ENCODE data around the gene TRMU.

Gene TRMU, protein sequence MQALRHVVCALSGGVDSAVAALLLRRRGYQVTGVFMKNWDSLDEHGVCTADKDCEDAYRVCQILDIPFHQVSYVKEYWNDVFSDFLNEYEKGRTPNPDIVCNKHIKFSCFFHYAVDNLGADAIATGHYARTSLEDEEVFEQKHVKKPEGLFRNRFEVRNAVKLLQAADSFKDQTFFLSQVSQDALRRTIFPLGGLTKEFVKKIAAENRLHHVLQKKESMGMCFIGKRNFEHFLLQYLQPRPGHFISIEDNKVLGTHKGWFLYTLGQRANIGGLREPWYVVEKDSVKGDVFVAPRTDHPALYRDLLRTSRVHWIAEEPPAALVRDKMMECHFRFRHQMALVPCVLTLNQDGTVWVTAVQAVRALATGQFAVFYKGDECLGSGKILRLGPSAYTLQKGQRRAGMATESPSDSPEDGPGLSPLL

DNA sequence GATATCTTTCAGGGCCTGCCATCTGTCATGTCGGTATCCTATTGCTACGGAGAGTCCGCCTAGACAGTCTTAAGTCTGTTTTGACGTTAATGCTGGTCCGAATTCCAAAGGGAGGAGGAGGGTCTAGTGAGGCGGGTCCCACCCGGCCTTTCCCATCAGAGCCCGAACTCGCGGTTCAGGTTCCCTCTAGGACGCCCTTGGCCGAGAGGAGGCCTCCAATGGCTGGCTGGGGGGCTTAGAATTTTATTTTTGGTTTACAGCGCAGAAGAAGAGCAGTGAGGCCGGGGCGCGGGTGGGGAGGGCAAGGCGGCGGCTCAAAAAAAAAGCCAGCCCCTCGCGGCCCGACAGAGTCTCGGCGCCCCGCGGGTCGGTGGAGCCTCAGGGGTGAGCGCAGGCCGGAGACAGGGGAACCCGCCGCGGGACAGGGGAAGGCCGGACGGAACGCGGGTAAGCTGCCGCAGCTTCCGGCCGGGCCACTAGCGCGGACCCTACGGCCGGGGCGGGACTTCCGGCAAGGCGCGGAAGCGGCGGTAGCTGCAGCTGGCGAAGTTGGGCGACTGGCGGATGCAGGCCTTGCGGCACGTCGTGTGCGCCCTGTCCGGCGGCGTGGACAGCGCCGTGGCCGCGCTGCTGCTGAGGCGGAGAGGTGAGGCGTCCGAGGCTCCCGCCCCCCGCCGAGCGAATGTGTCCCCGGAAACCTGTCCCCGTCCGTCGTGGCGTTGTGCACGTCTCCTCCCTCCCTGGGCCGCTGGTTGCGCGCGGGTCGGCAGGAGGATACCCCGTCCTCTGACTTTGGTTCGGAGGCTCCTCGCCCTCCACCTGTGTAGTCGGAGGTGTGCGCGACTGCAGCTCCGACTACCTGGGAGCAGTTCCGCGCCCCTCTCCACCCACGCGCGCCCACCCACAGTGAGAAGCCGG, at the start of gene TRMU:
TRMU (plus strand) TSS at position 514 of the 918 bp plus-strand sequence; CDS start at position 565, 51 bp downstream.
- peak; percentile 72 to 81 for DNase-seq

DNA sequence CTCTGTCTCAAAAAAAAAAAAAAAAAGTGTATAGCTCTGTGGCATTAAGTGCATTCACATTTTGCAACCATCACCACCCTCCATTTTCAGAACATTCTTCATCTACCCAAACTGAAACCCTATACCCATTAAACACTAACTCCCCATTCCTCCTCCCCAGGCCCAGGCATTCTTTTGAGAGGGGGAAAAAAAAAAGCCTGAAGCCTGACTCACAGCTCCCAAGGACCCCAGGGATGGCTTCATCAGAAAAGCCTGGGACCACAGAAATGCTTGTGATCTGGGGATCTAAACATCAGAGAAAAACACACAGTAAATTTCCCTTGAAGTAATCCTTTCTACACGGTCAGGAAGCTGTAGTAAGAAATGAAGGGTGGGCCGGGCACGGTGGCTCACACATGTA, 49.5 kb upstream of the TRMU start:
- no peak for DNase-seq

DNA sequence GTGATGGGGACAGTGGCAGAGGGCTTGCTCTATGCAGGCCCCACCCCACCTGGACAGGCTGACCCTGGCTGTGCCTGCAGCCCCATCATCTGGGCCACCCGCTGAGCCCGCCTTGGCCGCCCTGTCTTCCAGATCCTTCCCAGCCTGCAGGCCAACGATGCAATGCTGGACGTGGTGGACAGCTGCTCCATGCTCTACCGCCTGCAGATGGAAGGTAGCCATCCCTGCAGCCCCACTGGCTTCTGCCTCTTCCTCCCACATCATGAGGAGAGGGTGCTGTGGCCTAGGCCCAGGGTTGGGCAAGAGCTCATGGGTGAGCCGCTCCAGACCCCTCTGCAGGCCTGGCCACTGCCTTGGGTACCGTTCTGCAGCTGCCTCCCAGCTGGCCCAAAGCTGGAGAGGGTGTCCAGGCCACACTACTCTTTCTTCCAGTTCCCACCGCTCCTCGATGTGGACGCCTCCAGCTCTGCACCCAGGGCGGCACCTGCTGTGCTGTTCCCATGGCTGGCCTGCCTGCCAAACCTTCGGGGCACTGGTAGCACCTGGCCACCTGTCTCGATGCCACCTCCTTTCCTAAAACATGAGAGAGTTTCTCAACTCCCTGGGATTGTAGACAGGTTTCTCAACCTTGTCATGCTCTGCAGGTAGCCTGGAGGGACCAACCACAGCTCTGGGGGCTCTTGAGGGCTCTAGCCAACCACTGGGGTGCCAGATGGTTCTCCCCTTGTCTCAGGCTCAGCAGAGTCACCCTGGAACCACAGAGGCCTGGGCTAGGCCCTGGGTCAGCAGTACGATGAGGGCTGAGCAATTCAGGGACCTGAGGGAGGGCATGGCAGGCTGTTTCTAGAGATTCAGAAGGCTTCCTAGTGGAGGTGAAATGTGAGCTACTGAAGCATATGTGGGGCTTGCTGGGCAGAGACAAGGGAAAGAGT, 48.3 kb upstream of the TRMU start:
- no peak for DNase-seq

DNA sequence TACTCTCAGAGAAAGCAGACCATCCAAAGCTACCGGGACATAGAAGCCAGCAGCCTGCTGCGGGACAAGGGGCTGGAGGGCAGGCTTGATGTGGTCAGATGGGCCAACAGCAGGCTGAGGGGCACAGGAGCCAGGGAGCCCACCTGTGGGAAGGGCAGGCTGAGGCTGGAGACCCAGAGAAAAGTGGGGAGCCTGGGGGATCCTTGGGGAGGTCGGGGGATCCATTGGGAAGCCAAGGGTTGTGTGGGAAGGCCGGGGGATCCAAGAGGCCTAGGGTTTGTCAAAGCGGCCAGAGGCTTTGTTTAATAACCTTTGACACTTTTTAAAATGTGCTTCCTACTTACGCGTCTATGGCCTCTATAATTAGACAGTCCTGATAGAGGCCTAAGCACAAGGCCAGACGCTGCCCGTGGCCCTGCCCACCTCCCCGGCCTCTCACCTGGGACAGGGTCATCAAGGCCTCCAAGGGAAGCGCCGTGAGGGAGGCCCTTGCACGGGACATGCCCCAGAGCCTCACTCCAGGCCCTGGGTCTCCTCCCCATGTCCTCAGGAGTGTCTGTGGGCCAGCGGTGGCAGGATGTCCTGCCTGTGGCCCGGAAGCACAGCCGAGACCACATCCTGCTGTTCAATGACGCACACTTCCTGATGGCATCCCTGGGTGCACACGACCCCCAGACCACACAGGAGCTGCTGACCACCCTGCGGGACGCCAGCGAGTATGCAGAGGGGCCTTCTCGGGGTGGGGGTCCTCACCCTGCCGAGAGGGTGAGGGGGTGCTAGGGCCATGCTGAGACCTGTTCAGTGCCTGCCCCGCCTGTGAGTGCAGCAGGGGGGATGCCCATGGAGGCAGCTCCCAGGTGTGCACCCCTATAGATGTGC, 47.4 kb upstream of the TRMU start:
- DNase-seq: peak; percentile 53 to 71

DNA sequence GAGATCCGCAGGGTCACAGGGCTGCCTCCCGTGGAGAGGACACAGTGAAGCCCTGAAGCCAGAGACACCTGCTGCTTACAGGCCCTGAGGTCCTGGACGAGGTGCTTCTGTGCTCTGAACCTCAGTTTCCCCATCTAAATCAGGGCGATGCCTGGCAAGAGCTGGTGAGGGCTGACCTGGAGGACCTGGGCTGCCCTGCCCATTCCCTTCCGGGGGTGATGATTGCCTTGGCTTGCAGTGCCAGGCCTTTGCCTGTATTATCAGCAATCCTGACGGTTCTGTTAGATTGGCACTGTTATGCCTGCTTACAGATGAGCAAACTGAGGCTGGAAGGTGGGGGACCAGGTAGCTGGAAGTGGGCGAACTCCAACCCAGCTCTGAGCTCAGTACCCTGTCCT, 46.7 kb upstream of the TRMU start:
- no peak for DNase-seq

DNA sequence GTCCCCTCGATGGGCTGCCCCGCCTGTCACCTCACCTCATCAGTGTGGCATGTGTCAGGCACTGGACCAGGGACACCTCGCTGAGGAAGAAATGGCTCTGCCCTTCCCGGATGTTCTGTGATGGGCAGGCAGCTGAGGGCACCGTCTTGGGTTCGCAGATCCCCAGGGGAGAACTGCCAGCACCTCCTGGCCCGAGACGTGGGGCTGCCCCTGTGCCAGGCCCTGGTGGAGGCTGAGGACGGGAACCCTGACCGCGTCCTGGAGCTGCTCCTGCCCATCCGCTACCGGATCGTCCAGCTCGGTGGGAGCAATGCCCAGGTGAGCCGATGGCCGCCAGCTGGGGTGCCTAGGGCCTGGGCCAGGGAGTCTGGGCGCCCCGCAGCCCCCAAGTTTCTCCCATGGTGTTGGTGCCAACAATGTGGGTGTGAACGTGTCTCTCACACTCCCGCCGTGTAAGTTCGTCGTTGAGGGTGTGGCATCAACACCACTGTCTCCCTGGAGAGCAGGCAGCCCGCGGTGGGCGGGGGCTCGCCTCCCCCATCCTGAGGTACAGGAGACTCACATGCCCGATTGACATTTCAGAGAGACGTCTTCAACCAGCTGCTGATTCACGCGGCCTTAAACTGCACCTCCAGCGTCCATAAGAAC, 46.1 kb upstream of the TRMU start:
- peak; percentile 63 to 65 for DNase-seq

DNA sequence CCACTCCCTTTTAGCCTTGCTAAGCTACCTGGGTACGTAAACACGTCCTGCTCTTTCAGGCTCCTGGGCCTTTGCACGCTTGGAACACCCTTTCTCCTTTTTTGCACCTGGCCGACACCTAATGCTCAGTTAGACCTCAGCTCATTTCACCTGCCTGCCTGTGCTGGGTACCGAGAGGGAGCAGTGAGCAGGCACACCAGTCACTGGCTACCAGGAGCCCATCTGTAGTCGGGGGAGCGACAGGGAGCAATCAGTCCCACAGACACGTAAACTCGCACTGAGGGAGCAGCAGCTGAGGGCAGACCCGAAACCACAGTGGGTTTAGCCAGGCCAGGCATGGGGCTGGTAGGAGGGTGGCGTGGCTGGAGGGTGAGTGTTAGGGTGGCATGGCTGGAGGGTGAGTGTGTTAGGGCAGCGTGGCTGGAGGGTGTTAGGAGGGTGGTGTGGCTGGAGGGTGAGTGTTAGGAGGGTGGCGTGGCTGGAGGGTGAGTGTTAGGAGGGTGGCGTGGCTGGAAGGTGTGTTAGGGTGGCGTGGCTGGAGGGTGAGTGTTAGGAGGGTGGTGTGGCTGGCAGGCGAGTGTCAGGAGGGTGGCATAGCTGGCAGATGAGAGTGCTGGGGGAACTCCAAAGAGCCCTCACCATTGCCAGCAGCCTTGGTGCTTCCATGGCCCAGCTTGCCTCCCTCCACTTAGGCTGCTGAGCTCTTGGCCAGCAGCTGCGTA, 45.2 kb upstream of the TRMU start:
- DNase-seq: peak; percentile 11 to 18

DNA sequence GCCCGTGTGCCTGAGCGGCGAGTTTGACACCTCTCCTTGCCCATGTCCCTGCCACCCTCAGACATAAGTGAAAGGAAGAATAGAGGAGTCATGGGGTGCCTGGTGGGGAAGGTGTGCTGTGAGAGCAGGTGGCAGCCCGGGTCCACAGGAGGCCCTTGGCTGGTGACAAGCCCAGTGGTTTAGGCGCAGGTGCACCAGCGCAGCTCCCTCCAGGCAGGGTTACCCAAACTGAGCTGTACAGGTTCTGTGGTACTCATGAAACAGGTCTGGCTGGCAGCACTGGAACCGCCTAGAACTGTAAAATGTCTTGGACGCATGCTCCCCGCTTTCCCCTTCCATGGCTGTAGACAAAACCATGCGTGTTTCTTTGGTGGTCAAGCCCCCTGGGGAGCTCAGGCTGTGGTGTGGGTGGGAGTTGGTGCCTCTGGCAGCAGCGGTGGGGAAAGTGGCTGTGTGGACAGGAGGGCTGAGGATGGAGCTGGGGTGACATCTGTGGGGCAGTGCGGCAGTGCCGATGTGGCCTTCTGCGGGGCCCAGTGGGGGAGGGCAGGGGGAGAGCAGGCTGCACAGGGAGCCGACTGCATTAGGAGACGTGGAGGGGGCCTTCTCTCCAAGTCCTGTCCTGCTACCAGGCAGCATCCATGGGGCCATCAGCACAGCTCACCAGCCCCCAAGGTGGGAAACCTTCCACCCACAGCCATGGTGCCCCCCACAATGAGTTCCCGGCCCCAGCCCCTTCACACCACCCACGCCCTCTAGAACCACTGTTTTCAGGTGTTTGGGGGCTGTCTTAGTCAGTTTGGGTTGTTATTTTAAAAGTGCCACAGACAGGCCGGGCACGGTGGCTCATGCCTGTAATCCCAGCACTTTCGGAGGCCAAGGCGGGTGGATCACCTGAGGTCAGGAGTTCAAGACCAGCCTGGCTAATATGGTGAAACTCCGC, 44.4 kb upstream of the TRMU start:
- no peak for DNase-seq

DNA sequence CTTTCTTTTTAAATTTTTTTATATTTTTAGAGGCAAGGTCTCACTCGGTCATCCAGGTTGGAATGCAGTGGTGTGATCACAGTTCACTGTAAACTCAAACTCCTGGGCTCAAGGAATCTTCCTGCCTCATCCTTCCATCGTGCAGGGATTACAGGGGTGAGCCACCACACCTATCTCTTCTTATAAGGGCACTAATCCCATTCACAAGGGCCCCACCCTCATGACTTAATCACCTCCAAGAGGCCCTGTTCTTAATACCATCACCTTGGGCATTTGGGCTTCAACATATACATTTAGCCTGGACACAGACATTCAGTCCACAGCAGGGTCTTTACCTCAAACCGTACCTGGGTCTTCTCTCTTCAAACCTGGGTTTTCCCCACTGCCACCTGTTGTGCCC, 43.3 kb upstream of the TRMU start:
- no peak for DNase-seq

DNA sequence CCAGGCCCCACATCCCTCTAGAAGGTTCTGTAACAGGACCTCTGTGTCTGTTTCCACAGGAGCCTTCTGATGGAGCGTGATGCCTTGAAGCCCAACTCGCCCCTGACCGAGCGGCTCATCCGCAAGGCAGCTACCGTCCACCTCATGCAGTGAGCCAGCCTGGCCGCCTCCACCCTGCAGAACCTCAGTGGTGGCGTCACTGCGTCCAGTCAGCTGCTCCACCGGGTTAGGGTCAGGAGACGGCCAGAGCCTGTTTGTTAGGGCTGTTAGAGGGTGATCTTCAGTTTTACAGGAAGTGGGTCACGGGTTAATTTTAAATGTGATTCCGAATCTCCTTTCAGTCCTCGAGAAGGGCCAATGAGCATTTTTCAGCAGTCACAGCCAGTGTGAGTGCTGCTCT, 42.8 kb upstream of the TRMU start:
- no peak for DNase-seq

DNA sequence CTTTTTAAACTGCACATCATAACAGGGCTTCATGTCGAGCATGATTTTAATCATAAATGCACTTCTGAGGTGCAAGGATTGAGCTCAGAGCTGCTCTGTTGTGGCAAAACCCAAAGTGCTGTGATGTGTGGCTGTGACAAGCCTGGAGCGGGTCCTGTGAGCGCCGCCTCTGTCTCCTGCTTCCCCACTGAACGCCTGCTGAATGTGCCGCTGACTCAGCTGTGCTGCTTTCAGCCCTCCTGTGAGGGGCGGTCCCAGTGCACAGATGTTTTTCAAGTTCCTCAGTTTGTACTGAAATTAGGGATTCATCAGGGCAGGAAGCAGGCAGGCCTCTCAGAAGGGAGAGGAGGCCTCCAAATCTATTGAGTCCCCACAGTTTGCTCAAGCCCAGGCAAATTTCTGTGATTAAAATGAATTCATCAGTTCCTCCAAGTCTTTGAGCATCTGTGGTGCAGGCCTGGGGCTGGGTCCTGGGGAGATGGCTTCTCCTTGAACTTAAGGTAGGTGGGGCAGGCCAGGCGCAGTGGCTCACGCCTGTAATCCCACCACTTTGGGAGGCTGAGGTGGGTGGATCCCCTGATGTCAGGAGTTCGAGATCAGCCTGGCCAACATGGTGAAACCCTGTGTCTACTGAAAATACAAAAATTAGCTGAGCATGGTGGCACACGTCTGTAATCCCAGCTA, 41.8 kb upstream of the TRMU start:
- peak in 1 of 2 donors; percentile 37 for DNase-seq

DNA sequence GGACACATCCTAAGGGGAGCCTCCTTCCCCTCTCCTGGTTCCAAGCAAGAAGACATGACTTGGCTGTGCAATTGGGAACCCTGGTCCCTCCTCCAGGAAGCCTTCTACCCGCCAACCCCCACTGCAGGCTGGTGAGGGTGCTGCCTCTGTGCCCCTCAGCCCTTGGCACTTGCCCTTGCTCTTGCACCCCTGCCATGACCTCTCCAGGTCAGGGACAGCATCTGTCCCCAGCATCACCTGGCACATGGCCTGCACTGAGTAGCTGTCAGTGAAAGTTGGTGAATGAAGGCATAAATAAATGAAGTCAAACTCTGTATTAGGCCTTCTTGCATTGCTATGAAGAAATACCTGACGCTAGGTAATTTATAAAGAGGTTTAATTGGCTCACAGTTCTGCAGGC, 40.7 kb upstream of the TRMU start:
- no peak for DNase-seq

DNA sequence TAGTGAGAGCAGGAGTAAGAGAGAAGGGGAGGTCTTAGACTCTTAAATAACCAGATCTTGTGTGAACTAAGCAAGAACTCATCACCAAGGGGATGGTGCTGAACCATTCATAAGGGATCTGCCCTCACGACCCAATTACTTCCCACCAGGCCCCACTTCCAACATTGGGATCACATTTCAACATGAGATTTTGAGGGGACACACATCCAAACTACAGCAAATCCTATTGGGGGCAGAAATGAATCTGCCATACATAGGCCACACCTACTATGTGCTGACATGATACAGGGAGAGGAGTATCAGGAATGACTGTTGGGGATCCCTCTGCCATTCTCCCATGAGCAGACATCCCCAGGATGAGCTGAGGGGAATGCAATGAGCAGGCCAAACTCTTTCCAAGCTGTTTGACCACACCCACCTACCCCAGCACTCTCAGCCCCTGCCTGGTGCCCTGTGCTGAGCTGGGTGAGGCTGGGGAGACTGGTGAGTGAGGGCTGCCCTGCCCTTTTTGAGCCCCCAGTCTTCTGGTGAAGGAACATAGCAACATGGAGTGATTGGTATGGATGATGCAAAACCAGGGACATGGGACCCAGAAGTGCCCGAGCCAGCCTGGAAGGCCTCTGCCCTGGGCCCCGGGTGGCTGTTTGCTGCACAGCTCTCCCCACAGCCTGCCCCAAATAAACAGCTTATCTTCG, 40.1 kb upstream of the TRMU start:
- DNase-seq: no peak

DNA sequence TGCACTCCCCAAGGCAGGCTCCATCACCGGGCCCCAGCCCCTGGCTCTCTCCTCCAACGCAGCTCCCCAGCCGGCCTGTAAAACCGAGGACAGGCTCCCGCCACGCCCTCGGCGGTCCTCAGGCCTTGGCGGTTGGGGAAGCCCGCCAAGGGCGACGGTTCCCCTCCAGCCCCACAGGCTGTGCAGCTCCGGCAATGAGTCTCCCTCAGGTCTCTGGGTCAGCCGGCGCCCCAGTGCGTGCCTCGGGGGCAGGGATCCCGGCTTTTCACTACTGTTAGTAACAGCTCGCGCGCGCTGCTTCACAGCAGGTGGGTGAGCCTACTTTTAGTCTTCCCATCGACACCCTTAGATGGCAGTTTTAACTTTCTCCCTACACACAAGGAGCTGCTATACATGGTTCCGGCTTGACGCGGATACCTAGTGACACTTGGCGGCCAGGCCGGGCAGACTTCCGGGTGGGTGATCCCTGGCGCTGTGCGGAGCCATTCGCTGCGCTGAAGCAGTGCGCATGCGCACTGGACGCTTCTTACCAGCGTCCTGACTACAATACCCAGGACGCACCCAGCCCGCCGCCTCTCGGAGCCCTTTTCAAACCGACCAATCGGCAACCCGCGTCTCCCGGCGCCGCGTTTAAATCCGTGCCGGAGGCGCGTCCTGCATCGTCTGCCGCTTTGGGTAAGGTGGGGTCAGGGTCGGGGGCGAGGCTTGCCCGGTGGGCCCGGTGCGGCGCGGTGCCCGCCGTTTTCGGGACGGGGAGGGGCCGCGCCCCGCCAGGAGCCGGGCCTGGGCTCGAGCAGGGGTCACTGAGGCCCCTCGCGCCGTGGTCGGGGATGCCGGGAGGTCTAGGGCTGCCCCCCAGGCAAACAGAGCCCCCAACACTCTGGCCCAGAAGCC, 39.0 kb upstream of the TRMU start, which contains the start of gene GTSE1:
GTSE1 (plus strand) TSS at position 614 of the 894 bp plus-strand sequence. CDS start 531 bp downstream, outside the sequence.
- peak; percentile 98 to 99 for DNase-seq

DNA sequence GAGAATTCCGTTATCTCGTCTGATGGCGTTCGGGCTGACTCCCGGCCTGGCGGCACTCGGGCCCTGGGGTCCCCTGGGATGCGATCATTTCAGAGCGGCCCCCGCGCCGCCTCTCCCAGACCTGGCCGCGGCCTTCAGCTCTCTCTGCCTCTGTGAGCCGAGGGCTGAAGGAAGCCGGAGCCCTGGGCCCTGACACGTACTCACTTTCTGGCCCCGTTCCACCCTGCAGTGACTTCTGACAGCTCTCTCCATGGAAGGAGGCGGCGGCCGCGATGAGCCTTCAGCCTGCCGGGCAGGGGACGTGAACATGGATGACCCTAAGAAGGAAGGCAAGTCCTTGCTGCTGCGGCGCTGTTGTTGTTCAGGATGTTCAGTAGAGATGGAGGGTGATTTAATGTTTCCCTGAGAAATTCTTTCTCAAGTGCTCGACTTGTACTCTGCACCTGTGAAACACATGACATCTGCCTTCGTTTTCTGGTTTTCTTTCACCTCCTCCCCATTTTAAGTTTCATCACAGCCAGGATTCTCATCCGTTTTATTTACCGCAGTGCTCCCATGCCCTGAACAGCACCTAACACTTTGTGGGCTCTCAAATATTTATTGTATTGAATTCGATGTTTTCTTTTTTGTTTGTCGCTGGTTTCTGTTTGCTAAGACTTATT, 38.2 kb upstream of the TRMU start:
- no peak for DNase-seq

DNA sequence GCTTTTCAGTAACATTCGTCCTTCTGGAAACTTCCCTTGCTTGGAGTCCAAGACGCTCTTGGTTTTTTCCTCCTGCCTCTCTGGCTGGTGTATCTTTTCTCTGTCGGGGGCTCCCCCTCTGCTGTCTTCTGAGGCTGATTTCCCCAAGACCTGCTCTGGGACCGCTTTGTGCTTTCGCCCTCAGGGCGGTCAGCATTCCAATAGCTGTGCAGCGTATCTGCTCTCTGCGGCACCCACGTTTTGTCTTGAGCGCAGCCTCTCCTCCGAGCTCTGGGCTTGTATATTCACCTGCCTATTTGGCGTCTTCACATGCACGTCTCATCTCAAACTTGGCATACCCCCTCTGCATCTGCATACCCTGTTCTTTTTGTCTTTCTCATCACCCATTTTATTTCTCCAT, 36.4 kb upstream of the TRMU start:
- DNase-seq: no peak

All from CD4-positive, alpha-beta T cell treated with Interleukin-1 beta for 1 hour (primary cell).